Muscle of back (tissue), 11 donors: ENCODE measurements around the gene EXOC6B. TPM values are rescaled to one million over a fixed set of nuclear protein-coding genes. Genes with fewer than 3 reads are reported as not detected.

Experiments used
- DNase-seq, 3 donors: peaks; one replicate each; pipeline versions ENCODE4 v3.0.0 to v3.0.0-alpha.2; 2013
- polyA plus RNA-seq, 10 donors: library from polyadenylated mRNA; unstranded; fragments of 120-200 nt; gene quantifications; one replicate each; pipeline ENCODE4 v1.2.1, GENCODE V29; 2013; ENCODE audit not compliant: insufficient read length in 10 of 10

Gene EXOC6B
- polyA plus RNA-seq, 10 donors, result 9.1 to 15.4 (median 12.0) TPM

DNA sequence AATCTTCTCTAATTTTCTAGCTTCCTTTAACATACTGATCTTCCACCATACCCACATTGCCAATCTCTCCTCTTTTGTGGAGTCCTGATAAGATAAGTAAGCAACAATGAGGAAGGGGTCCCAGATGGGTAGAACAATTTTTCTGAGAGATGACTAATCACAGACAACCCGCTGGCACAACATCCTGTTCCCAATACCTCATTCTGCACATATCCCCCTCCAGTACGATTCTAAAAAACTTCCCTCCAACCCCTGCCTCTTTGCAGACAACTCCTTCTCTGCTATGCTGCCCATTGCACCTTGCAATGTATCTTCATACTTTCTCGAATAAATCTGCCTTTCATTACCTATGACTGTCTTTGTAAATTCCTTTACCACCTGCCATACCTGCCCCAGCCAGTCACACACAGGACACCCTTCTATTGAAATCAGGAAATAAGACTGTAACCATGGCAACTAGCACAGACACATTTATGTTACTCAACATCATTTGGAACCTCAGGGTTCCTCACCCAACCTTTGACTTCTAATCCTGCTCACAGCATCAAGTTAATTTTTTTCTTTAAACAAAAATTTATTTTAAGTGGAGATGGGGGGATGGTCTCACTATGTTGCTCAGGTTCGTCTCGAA lies 7.4 kb upstream of the EXOC6B start:
- DNase-seq, result no peak

DNA sequence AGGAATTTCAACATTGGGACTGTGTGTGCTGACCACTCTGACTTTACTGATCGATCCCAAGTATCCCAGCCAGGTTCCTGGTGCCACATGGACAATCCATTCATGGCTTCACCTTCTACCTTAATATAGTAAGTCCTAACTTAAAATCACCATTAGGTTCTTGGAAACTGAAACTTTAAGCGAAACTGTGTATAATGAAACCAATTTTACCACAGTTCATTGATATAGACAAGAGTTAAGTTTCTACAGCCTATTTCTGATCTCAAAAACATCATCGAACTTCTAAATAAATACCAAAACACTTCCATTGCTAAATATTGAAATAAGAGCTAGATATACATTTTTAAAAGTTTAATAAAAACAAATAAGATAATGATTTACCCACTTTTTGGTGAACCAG lies 4.4 kb upstream of the EXOC6B start:
- DNase-seq, result no peak

DNA sequence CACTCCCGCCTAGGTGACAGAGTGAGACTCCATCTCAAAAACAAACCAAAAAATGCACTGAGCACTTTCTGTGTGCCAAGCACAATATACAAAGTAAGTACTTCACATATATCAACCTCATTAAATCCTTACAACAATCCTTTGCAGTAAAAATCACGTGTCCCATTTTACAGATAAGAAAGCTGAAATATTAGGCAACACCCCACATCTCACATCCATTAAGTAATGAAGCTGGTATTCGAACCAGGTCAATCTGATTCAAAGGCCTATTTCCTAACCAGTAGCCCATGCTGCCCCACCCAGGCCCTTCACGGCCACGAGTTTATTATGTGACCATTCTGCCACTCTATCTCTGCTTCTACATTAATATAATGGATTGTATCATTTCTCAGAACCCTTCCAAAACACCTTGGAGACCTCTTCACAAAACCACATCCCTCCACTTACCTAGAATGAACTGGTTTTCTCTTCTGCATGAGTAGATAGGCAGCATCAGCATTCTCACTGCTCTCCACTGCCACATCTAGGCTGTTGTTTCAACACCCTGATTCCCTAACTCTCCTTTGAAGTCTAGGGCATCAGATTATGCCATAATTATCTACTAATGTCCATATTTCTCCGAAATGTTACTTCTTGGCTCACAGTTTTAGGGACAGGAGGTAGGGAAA lies 3.1 kb upstream of the EXOC6B start:
- no peak for DNase-seq

DNA sequence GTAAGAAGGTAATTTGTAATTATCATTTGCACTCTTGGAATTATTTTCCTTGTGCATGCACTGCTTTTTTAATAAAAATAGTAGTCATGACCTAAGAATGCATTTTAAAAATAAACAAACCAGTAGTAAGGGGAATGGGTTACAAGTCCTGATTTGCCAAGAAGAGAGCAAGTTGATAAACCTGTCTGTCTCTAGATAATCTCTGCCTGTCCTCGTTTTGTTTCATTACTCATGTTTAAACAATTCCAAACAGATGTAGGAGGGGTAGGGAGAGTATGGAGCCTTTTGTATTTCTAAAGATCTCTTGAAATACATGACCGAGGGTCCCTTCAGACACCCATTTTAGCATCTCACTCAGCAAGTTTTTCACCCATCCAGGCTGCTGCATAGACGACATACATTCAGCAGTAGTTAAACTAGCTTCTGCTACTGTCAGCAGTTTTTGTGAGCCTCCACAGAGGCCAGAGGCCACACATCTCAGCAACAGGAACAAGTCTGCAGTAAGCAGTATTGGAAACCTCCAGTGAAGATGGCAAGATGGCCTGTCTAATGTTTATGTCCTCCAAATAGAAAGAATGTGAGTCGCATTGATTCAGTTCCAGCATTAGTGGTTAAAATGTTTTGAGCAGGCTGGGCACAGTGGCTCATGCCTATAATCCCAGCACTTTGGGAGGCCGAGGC lies 2.3 kb upstream of the EXOC6B start:
- DNase-seq, result no peak

DNA sequence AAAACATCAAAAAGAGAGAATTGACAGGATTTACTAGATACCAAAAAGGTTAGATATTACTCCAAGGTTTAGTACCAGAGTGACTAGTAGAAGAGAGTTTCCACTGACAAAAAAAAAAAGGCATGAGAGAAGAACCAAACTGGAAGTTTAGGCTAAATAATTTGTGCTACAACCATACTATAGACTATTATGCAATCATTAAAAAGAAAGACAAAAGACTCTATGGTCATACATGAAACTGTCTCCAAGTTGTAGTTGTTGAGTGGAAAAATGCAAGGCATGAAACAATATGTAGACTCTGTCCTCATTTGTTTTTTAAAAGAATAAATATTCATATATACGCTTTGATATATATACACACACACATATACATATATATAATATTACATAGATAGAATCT lies 1.7 kb upstream of the EXOC6B start:
- DNase-seq, result no peak

DNA sequence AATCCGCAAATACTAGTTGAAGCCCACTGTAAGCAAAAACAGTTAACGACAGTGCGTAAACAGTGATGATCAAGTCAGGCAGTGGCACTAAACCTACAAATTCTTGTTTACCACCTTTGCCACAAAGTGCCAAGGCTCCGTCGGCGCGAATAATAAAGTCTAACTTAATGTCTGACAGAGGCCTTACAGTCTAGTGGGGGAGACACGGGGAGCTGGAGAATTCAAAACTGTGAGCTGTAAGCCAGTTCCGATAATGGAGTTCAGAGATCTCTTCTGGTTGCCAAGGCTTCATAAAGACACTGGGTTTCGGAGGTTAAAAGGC lies 284 bp upstream of the EXOC6B start:
- DNase-seq, result no peak

DNA sequence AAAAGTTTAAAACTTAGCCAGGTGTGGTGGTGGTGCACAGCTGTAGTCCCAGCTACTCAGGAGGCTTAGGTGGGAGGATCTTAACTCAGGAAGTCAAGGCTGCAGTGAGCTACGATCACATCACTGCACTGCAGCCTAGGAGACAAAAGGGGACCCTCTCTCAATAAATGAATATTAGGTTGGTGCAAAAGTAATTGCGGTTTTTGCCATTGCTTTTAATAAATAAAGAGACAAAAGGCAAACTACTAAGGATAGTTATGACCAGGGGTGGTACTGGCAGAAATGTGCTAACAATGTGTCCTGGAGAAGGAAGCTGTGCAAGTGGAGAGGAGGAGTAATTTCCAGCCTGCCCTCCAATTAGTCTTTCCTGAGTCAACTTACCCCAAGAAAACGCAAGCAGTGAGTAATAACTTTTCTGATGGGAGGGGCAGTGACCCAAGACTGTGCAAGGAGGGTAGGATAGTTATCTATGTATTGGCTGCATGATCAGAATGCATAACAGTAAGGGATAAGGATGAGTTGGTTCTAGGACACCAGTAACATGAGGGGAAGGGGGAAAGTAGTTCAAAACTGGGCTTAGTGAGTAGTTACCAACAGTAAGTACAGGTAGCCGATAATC lies 1.5 kb downstream of the EXOC6B start:
- DNase-seq, result peak in 2 of 3 donors; percentile 5 to 16

DNA sequence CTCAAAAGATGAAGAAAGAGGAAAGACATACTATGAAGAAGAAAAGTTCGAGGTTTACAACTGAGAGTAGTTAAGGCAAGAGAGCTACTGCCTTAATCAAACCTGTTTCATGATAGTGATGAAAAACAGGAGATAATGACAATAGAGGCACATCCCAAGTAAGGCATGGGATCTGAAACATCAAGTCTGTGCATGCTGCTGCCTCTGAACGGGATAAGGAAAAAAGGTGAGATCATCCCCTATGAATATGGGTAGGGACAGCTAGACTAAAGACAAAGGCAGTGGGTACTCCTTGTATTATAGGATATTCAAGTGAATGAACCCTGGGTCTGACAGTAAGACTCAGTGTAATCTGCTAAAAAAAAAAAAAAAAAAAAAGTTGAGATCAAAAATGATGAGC lies 3.0 kb downstream of the EXOC6B start:
- DNase-seq, result no peak

DNA sequence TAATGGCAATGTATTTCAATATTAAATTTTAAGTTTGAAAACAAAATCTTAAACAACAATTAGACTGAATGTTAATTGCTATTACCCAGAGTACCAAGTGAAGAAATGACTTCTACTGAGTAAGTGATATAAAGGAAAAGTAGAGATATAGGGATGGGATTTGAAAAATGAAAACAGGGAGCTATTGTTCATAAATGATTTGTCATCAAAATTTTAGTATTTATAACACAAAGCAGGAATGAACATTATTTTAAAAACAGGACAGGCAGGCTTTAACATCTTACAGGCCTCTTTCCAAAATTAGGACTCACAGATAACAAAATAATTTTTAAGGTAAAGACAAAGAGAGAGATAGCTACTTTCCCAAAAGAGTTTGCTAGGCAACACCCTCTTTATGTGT lies 3.9 kb downstream of the EXOC6B start:
- DNase-seq, result no peak

DNA sequence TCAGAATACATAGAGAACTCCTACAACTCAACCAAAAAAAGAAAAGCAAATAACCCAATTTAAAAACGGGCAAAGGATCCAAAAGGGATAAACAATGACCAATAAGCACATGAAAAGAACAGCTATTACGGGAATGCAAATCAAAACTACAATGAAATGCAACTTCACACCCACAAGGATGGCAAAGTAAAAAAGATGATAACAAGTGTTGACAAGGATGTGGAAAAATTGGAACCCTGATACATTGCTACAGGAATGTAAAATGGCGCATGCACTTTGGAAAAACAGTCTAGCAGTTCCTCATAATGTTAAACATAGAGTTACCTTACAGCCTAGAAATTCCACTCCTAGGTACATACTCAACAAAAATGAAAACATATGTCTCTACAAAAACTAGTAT lies 4.7 kb downstream of the EXOC6B start:
- DNase-seq, result no peak

DNA sequence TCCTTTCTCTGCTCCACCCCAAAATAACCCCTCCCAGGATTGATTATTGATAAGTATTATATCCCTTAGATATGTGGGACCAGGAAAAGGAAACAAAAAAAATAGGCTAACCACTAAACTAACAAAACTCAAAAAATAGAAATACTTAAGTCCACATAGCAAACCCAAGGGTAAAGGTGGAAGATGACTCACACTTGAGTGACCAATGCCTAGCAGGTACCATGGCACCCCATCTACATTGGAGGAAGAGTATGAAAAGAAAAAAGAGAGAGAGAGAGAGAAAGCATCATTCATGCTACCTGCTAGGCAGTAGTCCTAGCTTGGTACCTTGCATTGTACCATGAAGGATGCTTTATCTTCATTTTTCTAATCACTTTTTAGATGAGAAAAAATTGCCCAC lies 6.3 kb downstream of the EXOC6B start:
- no peak for DNase-seq

DNA sequence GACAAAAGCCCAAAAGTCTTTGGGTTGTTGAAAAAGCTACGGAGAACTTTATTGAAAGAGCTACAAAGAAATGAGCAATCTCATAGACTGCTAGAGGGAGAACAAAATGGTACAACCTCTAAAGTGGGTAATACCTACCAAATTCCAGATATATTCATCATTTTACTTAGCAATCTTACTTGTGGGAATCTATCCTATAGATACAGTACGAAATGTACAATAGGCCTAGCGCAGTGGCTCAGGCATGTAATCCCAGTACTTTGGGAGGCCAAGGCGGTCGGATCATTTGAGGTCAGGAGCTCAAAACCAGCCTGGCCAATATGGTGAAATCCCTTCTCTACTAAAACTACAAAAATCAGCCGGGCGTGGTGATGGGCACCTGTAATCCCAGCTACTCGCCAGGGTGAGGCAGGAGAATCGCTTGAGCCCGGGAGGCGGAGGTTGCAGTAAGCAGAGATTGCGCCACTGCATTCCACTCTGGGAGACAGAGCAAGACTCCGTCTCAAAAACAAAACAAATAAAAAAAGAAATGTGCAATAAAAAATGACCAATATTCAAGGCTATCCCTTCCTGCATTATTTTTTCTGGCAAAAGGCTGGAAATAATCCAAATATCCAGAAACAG lies 10.1 kb downstream of the EXOC6B start:
- no peak for DNase-seq

DNA sequence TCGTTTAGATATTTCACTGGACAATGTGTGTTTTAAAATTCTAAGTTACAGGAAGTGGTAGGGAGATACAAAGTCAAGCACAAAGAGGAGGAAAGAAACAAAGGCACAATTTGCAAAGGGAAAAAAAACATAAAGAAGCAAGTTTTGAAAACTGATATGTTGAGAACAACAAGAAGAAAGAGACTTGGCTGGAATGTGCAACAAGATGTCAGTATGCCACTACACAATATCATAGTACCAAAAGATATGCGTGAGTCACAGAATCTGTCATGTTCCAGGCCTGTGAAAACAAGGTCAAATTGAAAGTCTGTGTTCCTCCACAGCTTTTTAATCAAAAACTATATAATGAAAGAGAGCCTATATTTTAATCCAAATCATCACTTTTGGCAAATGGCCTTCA lies 12.0 kb downstream of the EXOC6B start:
- DNase-seq, result no peak

DNA sequence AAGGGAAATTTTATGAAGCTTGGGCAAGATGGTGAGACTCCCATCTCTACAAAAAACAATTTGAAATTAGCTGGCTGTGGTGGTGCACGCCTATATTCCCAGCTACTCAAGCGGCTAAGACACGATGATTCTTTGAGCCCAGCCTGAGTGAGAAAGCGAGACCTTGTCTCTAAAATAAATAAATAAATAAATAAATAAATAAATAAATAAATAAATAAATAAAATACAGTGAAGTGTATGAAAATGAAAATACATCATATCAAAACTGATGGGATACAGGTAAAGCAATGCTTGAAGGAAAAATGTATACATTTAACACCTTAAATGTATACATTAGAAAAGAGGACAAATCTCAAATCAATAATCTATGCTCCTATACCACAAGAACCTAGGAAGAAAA lies 15.7 kb downstream of the EXOC6B start:
- no peak for DNase-seq

DNA sequence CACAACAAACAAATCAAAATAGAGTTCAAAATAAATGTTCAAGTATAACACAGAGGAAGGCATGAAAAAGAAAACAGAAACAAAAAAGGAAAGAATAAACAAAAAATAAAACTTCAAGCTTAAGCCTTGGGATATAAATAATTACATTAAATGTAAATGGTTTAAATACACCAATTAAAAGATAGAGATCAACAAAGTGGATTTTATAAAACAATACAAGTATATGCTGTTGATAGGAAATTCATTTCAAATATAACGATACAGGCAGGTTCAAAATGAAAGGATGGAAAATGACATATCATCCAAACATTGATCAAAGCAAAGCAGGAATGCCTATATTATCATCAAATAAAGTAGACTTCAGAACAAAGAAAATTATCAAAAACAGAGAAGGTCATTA lies 16.7 kb downstream of the EXOC6B start:
- DNase-seq, result no peak

DNA sequence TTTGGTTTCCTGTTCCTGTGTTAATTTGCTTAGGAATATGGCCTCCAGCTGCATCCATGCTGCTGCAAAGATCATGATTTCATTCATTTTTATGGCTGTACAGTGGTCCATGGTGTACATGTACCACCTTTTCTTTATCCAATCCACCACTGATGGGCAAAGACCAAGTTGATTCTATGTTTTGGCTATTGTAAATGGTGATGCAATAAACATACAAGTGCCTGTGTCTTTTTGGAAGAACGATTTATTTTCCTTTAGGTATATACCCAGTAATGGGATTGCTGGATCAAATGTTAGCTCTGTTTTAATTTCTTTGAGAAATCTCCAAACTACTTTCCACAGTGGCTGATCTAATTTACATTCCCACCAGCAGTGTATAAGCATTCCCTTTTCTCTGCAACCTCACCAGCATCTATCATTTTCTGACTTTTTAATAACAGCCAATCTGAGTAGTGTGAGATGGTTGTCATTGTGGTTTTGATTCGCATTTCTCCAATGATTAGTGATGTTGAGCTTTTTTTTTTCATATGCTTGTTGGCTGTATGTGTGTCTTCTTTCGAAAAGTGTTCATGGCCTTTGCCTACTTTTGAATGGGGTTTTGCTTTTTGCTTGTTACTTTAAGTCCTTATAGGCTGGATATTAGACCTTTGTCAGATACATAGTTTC lies 19.4 kb downstream of the EXOC6B start:
- no peak for DNase-seq

DNA sequence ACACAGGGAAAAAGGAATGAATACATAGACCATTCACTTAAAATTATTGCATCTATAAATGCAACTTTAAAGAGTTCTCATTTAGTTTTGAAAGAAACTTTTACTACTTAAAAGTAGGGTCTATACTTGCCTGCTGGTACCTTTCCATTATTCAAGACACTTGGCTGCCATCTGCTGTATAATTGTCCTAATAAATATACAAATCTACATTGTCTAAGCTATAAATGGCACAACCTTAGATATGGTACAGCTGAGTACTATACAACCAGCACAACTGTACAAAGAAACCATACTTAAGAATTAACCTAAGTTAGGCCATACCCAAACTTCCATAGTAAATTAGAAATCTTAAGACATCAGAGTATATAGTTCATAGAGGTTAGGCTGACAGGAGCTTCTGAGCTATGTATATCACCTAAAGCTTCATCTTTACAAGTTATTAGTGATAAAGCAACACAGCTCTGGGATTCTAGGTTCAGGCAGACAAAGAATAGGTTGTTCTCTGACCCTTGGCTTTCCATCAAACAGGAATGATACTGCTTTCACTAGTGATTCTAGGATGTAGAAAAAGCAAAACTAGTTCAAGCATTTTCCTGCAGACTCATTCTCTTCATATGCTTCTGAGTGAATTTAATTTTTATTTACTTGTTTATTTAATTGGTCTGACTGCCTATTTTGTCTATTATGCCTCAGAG lies 22.1 kb downstream of the EXOC6B start:
- no peak for DNase-seq

DNA sequence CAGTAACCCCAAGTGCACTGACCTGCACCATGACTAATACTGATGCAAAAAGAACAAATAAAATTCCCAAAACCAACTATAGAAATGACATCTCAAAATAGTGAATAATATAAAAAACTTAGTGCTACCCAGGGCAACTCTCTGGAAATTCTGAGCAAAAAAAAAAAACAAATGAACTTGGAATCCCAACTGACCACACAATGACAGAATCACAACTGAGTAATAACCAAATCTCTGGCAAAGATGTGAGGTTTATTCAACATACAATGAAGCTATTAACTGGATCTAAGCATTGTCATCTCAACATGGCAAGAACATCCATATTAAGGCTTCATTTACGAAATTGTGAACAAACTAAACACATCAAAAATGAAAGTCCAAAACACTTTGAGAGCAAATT lies 22.7 kb downstream of the EXOC6B start:
- DNase-seq, result no peak

DNA sequence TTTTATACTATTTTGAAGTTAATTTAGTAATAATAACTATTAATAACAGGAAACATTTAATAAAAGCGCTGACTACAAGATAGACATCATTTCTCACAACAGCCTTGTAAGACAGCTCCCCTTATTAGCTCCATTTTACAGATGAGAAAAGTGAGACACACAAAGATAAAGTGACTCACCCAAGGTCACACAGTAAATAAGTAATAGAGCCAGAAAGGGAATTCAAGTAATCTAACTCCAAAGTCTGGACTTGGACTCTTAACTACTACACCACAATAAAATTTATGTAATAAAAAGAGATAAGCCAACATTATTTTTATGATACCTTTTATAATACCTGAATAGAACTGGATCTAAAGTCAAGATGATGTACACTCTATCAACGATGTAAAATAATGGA lies 25.3 kb downstream of the EXOC6B start:
- DNase-seq, result no peak

DNA sequence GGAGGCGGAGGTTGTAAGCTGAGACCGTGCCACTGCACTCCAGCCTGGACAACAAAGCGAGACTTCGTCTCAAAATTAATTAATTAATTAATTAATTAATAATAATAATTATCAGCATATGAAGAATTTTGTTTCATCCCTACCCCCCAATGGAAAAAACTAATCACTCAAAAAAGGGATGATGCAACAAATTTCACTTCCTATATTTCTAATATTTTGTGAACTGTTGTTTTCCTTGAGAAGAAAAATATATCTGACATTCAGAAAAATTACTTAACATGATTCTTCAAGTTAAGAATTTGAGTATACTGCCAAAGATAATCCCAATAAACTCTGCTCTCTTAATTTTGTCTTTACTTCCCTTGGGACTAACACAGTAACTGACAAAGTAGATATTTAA lies 28.1 kb downstream of the EXOC6B start:
- DNase-seq, result no peak

DNA sequence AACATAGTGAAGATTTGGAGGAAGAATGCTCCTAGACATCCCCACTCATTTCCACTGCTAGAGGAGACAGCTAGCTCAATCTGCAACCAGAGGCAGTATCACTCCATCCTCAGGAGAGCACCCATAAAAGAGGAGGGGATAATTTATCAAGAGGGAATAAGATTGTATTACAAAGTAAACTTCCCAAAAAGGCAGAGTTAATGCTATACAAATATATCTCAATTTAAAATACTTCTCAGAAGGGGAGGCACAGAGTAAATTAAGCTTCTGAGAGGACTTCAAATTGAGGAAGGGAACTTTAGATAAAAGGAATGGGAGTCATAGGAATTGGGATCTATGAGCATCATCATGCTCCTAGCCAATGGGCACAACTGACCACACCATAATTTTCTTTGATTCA lies 29.1 kb downstream of the EXOC6B start:
- DNase-seq, result no peak

DNA sequence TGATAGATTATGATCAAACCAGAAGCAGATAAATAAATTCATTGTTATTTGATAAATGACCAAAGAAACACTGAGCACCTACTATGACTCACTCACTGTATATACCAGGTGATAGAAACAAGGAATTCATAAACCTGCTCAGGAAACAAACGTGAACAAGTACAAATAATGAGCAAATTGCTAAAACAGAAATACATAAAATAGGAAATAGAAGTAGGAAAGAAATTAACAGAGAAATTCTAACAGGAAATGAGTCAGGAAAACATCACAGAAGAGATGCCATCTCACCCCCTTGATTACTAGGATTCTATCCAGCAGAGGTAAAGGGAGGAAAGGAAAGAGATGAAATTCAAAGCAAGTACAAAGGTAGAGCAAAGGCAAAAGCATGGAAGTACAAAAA lies 31.3 kb downstream of the EXOC6B start:
- no peak for DNase-seq
